T47D (cell line): Measurements from ENCODE around the gene SMIM24.

Experiments used
- DNase-seq, 2 experiments: peaks; one replicate each; pipeline versions ENCODE4 v3.0.0 to v3.0.0-alpha.2; 2011 to 2012; ENCODE audit warnings: low read depth in 1 of 2, low spot score in 1 of 2
- JUND ChIP-seq: IDR thresholded peaks from 2 replicates; pipeline ENCODE4 v1.6.1; 2012; ENCODE audit warnings: low read depth
- in situ Hi-C: cut with HindIII; loops from 2 replicates; pipeline ENCODE4 v1.10.0; 2016; ENCODE audit warnings: low sequenced_read_pairs, low pct_unique_long_range_greater_than_20kb

SMIM24 gene

GRCh38 chr19:3483226-3483628, 2.9 kb upstream of the SMIM24 start, which contains the start of gene SMIM44:
Gene SMIM44, minus strand, starts transcription at chr19:3483441. Its CDS starts 38 bp downstream, at chr19:3483403.
- DNase-seq, result no peak
- in situ Hi-C loops, result no loop called here
- no peak for TF ChIP-seq JUND

DNA sequence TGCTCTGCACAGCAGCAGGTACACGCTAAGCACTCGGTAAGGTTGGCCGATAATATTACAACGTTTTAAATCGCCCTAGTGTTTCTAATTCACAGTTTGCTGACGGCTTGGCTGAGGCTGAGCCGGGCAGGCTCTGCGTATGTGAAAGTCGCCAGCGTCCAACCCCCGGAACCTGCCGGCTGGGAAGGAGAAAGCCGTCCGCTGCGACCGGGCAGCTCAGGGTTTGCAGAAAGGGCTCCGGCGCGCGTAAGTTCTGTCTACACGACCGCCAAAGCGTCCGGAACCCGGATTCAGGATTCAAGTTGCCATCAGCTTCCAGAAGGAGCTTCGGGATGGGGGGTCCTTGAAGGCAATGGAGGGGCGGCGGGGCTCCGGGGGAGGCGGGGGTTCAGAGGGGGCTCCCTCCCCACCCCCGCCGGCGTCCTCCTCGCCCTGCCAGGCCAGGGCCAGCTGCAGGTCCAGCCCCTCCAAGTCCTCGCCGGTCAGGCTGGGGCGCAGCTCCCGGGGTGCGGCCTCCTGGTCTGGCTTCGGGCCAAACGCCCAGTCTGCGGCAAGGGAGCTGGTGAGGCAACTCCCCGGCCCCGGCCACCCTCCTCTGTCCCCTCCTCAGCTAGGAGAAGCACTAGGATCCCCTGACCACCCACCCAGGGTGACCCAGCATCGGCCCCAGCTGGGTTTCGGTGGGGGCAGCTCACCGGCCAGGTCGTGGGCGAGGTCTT, 2.3 kb upstream of the SMIM24 start:
- DNase-seq, result no peak
- in situ Hi-C loops, result no loop called here
- TF ChIP-seq JUND, result no peak

DNA sequence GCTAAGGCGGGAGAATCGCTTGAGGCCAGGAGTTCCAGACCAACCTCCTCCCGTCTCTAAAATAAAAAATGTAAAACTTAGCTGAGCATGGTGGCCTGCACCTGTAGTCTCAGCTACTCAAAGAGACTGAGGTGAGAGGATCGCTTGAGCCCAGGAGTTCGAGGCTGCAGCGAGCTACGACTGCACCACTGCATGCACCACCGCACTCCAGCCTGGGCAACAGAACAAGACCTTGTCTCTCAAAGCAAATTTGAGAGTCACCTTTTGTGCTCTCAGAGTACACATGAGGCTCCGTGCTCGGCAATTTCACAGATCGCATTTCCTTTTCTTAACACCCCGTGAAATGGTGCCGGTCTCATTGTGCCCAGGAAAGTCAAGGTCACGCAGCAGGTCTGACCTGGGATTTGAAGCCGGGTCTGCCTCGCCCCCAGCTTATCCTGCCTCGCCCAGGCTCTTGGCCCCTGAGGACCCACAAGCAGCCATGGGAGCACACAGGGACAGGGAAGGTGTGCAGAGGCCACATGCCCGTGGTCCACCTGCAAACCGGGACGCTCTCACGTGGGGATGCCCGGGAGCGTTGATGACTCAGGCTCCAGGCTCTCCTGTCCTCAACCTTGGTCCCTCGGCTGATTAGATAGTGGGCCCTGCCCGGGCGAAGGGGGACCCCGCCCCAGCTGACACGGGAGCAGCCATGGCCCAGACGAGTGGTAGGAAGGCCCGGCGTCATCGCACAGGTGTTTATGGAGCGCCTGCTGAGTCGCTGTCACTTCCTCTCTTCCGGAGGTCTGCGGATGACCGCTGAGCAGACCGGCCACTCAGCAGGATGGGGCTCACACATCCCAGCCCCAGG, 1.1 kb upstream of the SMIM24 start:
- no peak for DNase-seq
- no peak for TF ChIP-seq JUND
- in situ Hi-C loops, result no loop called here

GRCh38 chr19:3479834-3480215, 500 bp downstream of the SMIM24 start:
- TF ChIP-seq JUND, result no peak
- peak in 1 of 2 experiments; percentile 68 for DNase-seq
- in situ Hi-C loops, result no loop called here

- in situ Hi-C loops, result no loop called here
- DNase-seq, result peak in 1 of 2 experiments; percentile 70
- TF ChIP-seq JUND, result no peak
These were observed 1.0 kb downstream of the SMIM24 start for GRCh38 chr19:3479177-3479833.

- TF ChIP-seq JUND, result no peak
- no peak for DNase-seq
- in situ Hi-C loops, result no loop called here
These were observed 1.7 kb downstream of the SMIM24 start for GRCh38 chr19:3478409-3479176.

GRCh38 chr19:3477951-3478350, 2.4 kb downstream of the SMIM24 start:
- DNase-seq, result no peak
- in situ Hi-C loops, result no loop called here
- no peak for TF ChIP-seq JUND

DNA sequence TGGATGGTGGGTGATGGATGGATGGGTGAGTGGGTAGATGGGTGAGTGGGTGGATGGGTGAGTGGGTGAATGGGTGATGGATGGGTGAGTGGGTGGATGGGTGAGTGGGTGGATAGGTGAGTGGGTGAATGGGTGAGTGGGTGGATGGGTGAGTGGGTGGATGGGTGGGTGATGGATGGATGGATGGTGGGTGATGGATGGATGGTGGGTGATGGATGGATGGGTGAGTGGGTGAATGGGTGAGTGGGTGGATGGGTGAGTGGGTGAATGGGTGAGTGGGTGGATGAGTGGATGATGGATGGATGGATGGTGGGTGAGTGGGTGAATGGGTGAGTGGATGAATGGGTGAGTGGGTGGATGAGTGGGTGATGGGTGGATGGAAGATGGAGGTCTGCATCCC, 2.8 kb downstream of the SMIM24 start:
- DNase-seq, result no peak
- in situ Hi-C loops, result no loop called here
- no peak for TF ChIP-seq JUND

- DNase-seq, result no peak
- in situ Hi-C loops, result no loop called here
- TF ChIP-seq JUND, result no peak
These were observed 3.5 kb downstream of the SMIM24 start for GRCh38 chr19:3476830-3477229.

DNA sequence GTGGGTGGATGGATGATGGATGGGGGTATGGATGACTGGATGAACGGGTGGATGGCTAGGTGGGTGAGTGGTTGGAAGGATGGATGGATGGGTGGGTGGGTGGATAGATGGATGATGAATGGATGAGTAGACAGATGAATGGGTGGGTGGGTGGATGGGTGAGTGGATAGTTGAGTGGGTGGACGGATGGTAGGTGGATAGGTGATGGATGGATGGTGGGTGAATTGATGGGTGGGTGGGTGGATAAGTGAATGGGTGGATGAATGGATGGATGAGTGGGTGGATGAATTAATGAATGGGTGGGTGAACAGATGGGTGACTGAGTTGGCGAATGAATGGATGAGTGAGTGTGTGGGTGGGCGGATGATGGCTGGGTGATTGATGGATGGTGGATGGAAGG, 4.9 kb downstream of the SMIM24 start:
- no peak for TF ChIP-seq JUND
- in situ Hi-C loops, result no loop called here
- no peak for DNase-seq

DNA sequence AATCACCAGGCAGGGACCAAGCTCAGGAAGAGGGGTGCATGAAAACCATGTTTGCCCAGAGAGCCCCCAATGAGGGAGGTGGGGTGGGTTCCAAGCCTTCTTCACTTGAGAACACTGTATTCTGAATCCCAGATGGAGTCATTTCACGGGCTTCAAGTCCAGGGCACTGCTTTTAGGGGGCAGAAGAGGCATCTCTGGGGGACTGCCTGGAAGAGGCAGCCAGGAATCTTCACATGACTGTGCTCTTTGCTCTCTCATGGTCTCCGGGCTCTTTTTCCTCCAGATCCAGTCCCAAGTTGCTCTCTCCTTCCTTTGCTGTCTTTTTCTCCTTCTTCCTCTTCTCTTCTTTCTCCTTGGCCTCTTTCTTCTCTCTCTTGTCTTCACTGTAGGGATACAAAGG, 5.7 kb downstream of the SMIM24 start:
- in situ Hi-C loops, result no loop called here

DNA sequence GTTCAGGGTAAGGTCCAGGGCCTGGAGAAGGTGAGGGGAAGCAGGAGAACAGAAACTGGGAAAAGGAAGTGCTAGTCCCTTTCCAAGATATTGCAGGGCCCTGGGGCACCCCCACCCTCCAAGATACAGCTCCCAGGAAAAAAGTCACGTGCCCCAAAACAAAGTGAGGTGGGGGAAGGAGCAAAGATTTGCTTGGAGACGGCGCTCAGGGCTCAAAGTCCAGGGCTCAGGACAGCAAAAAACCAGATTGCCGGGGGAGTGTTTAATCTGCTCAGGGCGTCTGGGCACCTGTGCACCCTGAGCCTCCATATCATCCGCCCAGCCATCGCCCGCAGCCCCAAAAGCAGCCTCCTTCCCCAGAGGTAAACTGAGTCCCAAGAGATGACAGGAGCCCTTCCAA, 6.3 kb downstream of the SMIM24 start:
- in situ Hi-C loops, result no loop called here
- DNase-seq, result no peak
- no peak for TF ChIP-seq JUND

More for the DNA sequence above, 5.7 kb downstream of the SMIM24 start:
- DNase-seq, result no peak
- no peak for TF ChIP-seq JUND
